ENCODE data around the gene ACOT7.

DNA sequence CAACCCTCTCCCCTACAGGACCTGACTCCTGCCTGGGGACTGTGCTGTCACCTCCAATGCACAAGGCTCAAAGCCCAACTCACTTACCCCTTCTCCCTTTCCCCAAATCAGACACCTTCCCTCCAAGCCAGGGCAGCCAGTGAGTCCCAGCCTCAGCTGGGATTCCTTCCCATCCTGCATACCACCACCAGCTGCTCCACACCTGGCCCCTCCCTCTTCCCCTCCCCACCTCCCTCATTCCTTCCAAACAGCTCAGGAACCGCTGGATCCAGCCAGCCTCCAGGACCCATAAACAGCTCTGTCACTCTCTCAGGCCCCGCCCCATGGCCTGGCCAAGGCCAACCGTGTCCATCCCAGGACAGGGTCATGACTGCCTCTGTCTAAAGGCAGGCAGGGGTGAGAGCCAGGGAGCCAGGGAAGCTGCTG, 41.4 kb downstream of the ACOT7 start:
- TF ChIP-seq, protein P1, sequence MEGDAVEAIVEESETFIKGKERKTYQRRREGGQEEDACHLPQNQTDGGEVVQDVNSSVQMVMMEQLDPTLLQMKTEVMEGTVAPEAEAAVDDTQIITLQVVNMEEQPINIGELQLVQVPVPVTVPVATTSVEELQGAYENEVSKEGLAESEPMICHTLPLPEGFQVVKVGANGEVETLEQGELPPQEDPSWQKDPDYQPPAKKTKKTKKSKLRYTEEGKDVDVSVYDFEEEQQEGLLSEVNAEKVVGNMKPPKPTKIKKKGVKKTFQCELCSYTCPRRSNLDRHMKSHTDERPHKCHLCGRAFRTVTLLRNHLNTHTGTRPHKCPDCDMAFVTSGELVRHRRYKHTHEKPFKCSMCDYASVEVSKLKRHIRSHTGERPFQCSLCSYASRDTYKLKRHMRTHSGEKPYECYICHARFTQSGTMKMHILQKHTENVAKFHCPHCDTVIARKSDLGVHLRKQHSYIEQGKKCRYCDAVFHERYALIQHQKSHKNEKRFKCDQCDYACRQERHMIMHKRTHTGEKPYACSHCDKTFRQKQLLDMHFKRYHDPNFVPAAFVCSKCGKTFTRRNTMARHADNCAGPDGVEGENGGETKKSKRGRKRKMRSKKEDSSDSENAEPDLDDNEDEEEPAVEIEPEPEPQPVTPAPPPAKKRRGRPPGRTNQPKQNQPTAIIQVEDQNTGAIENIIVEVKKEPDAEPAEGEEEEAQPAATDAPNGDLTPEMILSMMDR (IDR thresholded peaks at IDR 0.05 in 8 of 11, conservative IDR thresholded peaks at IDR 0.05 in 3 of 11): no peak
- TF ChIP-seq POLR2A (IDR thresholded peaks at IDR 0.05): no peak
